ENCODE data around the gene COA5.

COA5 gene

GRCh38 chr2:98551316-98551715 is 57.0 kb downstream of the COA5 start:
- DNase-seq (ENCODE audit: low read depth): no peak

DNA sequence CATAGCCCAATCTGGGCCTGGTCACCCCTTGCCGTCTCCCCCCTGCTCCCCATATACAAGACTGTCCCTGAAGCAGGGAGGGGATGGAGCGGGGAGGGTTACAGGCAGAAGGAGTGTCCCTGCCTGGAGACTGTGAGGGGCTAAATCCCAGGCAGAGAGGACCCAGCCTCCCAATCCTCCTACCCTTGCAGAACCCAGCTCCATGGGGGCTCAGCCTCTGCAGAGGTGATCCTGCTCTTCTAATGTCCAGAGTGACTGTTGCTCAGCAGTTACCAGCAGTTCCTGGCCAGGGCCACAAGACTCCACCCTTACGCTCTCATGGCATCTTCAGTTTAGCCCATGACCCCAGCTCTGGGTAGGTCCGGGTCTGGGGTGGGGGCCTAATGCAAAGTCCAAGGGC is 58.1 kb downstream of the COA5 start:
- no peak for DNase-seq (ENCODE audit: low read depth)
